NCI-H2081 (cell line): ENCODE results near the gene SLC46A2.
A peak's percentile ranks its signal among the peaks of the same experiment; 100 is the strongest.

Experiments
- DNase-seq, 2 experiments: peaks; one replicate each; lab custom pipeline; 2025; lab: John Stamatoyannopoulos, UW

The SLC46A2 gene

GRCh38 chr9:112890106-112891081 is at the start of gene SLC46A2:
Gene SLC46A2 (minus strand): TSS chr9:112890876. CDS start chr9:112890681, 195 bp downstream.
- no peak for DNase-seq

- DNase-seq = no peak
Measured at GRCh38 chr9:112939418-112939817, 48.7 kb upstream of the SLC46A2 start.

- no peak for DNase-seq
Measured at GRCh38 chr9:112933696-112934095, 43.0 kb upstream of the SLC46A2 start.

- peak; percentile 43 to 48 for DNase-seq
Measured at GRCh38 chr9:112925058-112925641, 34.5 kb upstream of the SLC46A2 start.

GRCh38 chr9:112921549-112921948 is 30.9 kb upstream of the SLC46A2 start:
- peak; percentile 1 to 6 for DNase-seq

GRCh38 chr9:112917987-112918362 is 27.3 kb upstream of the SLC46A2 start:
- DNase-seq = no peak

- no peak for DNase-seq
Measured at GRCh38 chr9:112917047-112917986, 26.6 kb upstream of the SLC46A2 start.

GRCh38 chr9:112914524-112914923 is 23.8 kb upstream of the SLC46A2 start:
- DNase-seq = no peak

GRCh38 chr9:112913326-112913725 is 22.6 kb upstream of the SLC46A2 start:
- DNase-seq = no peak

- DNase-seq = no peak
Measured at GRCh38 chr9:112912636-112913035, 22.0 kb upstream of the SLC46A2 start.

- DNase-seq = no peak
Measured at GRCh38 chr9:112911736-112912135, 21.1 kb upstream of the SLC46A2 start.

GRCh38 chr9:112905084-112905483 is 14.4 kb upstream of the SLC46A2 start:
- DNase-seq = no peak

- no peak for DNase-seq
Measured at GRCh38 chr9:112900901-112901300, 10.2 kb upstream of the SLC46A2 start.

- no peak for DNase-seq
Measured at GRCh38 chr9:112900488-112900887, 9.8 kb upstream of the SLC46A2 start.

GRCh38 chr9:112898872-112899311 is 8.2 kb upstream of the SLC46A2 start:
- DNase-seq = no peak

- no peak for DNase-seq
Measured at GRCh38 chr9:112896131-112896530, 5.5 kb upstream of the SLC46A2 start.

GRCh38 chr9:112894699-112895098 is 4.0 kb upstream of the SLC46A2 start:
- DNase-seq = no peak

GRCh38 chr9:112894041-112894440 is 3.4 kb upstream of the SLC46A2 start:
- no peak for DNase-seq

- no peak for DNase-seq
Measured at GRCh38 chr9:112892981-112893380, 2.3 kb upstream of the SLC46A2 start.

GRCh38 chr9:112891521-112891920 is 845 bp upstream of the SLC46A2 start:
- no peak for DNase-seq

GRCh38 chr9:112887381-112887780 is 3.3 kb downstream of the SLC46A2 start:
- no peak for DNase-seq

- DNase-seq = no peak
Measured at GRCh38 chr9:112886351-112886750, 4.3 kb downstream of the SLC46A2 start.
